Endothelial cell of umbilical vein (primary cell): Measurements from ENCODE around the gene C1orf35. TPM values are rescaled to one million over a fixed set of nuclear protein-coding genes. Genes with fewer than 3 reads are reported as not detected.

Experiments used
- BruUV-seq: library from RNA; stranded (reverse); fragments of 400-500 nt; replicated peaks from 2 replicates; lab custom pipeline; 2021; lab: Mats Ljungman, UMichigan
- CTCF ChIA-PET: fragments of 300-600, 350-600 bp; sonication (Branson Sonifier 250); formaldehyde crosslinking; loops from one replicate; lab custom pipeline; 2021; ENCODE audit warnings: antibody characterized with exemption, inconsistent platforms; lab: Charles Lee
- POLR2A ChIA-PET: fragments of 300-600, 350-600 bp; sonication (Branson Sonifier 250); formaldehyde crosslinking; loops from one replicate; lab custom pipeline; 2021; ENCODE audit warnings: antibody characterized with exemption, inconsistent platforms; lab: Charles Lee
- DNase-seq: peaks from one replicate; pipeline ENCODE4 v3.0.0-alpha.2; 2011; ENCODE audit warnings: low read depth, low spot score
- FAIRE-seq: peaks from 2 replicates; lab custom pipeline; 2011; peaks lifted over from hg19 to GRCh38; lab: Jason Lieb, UNC
- H2AFZ ChIP-seq: 2 replicates; pipeline ENCODE4 v1.6.0; 2012; ENCODE audit warnings: low read depth, low read length, control low read depth, inconsistent platforms
- H3K27ac ChIP-seq: 2 replicates; pipeline ENCODE4 v1.5.1; 2011; ENCODE audit warnings: low read depth, mild to moderate bottlenecking, control low read depth, low read length, moderate library complexity; ENCODE audit not compliant: insufficient read depth
- H3K27me3 ChIP-seq, 2 experiments: 2 replicates each; pipeline versions ENCODE4 v1.6.0 to v1.6.1; 2011; ENCODE audit warnings: low read length in 2 of 2, mixed read lengths in 1 of 2; ENCODE audit not compliant: control insufficient read depth in 2 of 2, insufficient read depth in 2 of 2
- H3K36me3 ChIP-seq, 2 experiments: 2 replicates in 1 of 2; 3 replicates in 1 of 2; pipeline ENCODE4 v1.5.1; 2011; ENCODE audit warnings: low read length in 2 of 2, mild to moderate bottlenecking in 1 of 2, moderate library complexity in 1 of 2; ENCODE audit not compliant: control insufficient read depth in 2 of 2, insufficient read depth in 2 of 2; ENCODE audit errors: extremely low read depth in 1 of 2
- H3K4me1 ChIP-seq: 3 replicates; pipeline ENCODE4 v1.5.1; 2011; ENCODE audit warnings: mild to moderate bottlenecking, low read length; ENCODE audit not compliant: control insufficient read depth, insufficient read depth; ENCODE audit errors: extremely low read depth
- H3K4me2 ChIP-seq: 2 replicates; pipeline ENCODE4 v1.6.1; 2011; ENCODE audit warnings: low read length, control low read depth, mixed read lengths; ENCODE audit not compliant: insufficient read depth
- H3K4me3 ChIP-seq, 3 experiments: fragments of 200-600 bp in 1 of 3; sonication (generic), shearing (Covaris generic) in 1 of 3; replicated peaks in 1 of 3; 2 replicates each; pipeline ENCODE4 v1.5.1; 2011 to 2016; ENCODE audit warnings: control low read depth in 3 of 3, low read length in 3 of 3, mild to moderate bottlenecking in 2 of 3, inconsistent platforms in 1 of 3, low read depth in 1 of 3, moderate library complexity in 1 of 3; ENCODE audit not compliant: insufficient read depth in 1 of 3
- H3K79me2 ChIP-seq: 2 replicates; pipeline ENCODE4 v1.6.0; 2012; ENCODE audit warnings: low read length, inconsistent platforms; ENCODE audit not compliant: control insufficient read depth, insufficient read depth
- H3K9ac ChIP-seq: replicated peaks from 2 replicates; pipeline ENCODE3; 2011; ENCODE audit warnings: low read length, control low read depth; ENCODE audit not compliant: insufficient read depth; ENCODE audit errors: extremely low read depth
- H3K9me1 ChIP-seq: replicated peaks from 3 replicates; pipeline ENCODE4 v1.6.0; 2011; ENCODE audit warnings: mild to moderate bottlenecking, low read length; ENCODE audit not compliant: control insufficient read depth, insufficient read depth; ENCODE audit errors: extremely low read depth
- H3K9me3 ChIP-seq: replicated peaks from 2 replicates; pipeline ENCODE4 v1.5.1; 2012; ENCODE audit warnings: low read length, inconsistent platforms; ENCODE audit not compliant: control insufficient read depth, insufficient read depth
- H4K20me1 ChIP-seq: replicated peaks from 2 replicates; pipeline ENCODE3; 2011; ENCODE audit warnings: mild to moderate bottlenecking, low read length; ENCODE audit not compliant: control insufficient read depth, insufficient read depth; ENCODE audit errors: extremely low read depth
- CTCF ChIP-seq, 2 donors: IDR thresholded peaks; 1 replicate in 1 of 2; 2 replicates in 1 of 2; pipeline ENCODE4 v1.5.1; 2011; ENCODE audit warnings: low read length in 2 of 2, mild to moderate bottlenecking in 2 of 2, moderate library complexity in 2 of 2, control low read depth in 1 of 2, inconsistent platforms in 1 of 2, low read depth in 1 of 2; ENCODE audit not compliant: insufficient read depth in 1 of 2; ENCODE audit errors: extremely low read depth in 1 of 2
- JUN ChIP-seq: IDR thresholded peaks from 2 replicates; pipeline ENCODE4 v1.6.1; 2011; ENCODE audit warnings: borderline replicate concordance, low read depth; ENCODE audit not compliant: insufficient read length, insufficient read depth
- MAX ChIP-seq: IDR thresholded peaks from 2 replicates; pipeline ENCODE4 v1.6.1; 2011; ENCODE audit not compliant: insufficient read depth, insufficient read length
- MYC ChIP-seq: IDR thresholded peaks from one replicate; pipeline ENCODE4 v1.6.1; 2011; ENCODE audit warnings: mild to moderate bottlenecking, low read depth, low read length
- dilution Hi-C: fragments of 300-500 bp; cut with MboI; formaldehyde crosslinking; loops from one replicate; pipeline ENCODE4 v1.15.0; 2019; ENCODE audit warnings: low sequenced_read_pairs; ENCODE audit not compliant: extremely low pct_ligation_motif_present
- intact Hi-C: fragments of 100-400 bp; cut with micrococcal nuclease; formaldehyde crosslinking; loops from one replicate; pipeline ENCODE4 v1.10.0; 2022
- polyA plus RNA-seq, 4 experiments: library from polyadenylated mRNA; depleted of rRNA in 3 of 4; stranded (reverse) in 3 of 4; unstranded in 1 of 4; fragments of >200 nt; gene quantifications; 2 replicates each; pipeline versions ENCODE4 v1.2.1 to v1.2.3, GENCODE V29; 2011 to 2012; ENCODE audit warnings: missing spikeins in 1 of 4
- total RNA-seq: library from RNA; stranded (reverse); gene quantifications from 2 replicates; pipeline ENCODE4 v1.2.3, GENCODE V29; 2021

Gene C1orf35
- total and polyA plus RNA-seq, 2 donors (not counting 3 experiments of a cell fraction or from before 2014, with no cell fraction given) = 19.9 to 21.7 TPM

- CTCF ChIA-PET = interaction anchor here (1.4 to 1.5 kb wide), 2 partner anchors 10 to 121 kb away, joined by 6 to 7 read pairs; no protein-coding TSS in a partner anchor
- intact Hi-C loops = no loop called here
- TF ChIP-seq CTCF (IDR thresholded peaks at IDR 0.05; ENCODE audit: extremely low read depth in 1 of 2, insufficient read depth in 1 of 2, low read depth in 1 of 2, low read length in 2 of 2) = no peak
- TF ChIP-seq JUN = no peak
- no peak for TF ChIP-seq MAX
- Histone ChIP-seq H3K9me1 (no peaks in the 10 kb centered on the region), H4K20me1 (no peaks in the 10 kb centered on the region), H3K9ac (no peak overlapping the region), H3K36me3 (no peaks in the 10 kb centered on the region), H3K4me2 (no peak overlapping the region), H3K4me3 (no peak overlapping the region), H3K79me2 (no peaks in the 10 kb centered on the region), H3K9me3 (no peaks in the 10 kb centered on the region), H3K27ac (no peak overlapping the region), H2AFZ (no peak overlapping the region), H3K27me3 (peaks cover 17 to 18% of the 10 kb centered on the region in 2 experiments), H3K4me1 (no peaks in the 10 kb centered on the region)
- DNase-seq (no peak), FAIRE-seq (no peak)
- BruUV-seq = no TSS peak
- POLR2A ChIA-PET = no interaction called here
- dilution Hi-C loops = loop anchor here (10.0 kb wide), 1 partner anchor 64 kb away; no protein-coding TSS in a partner anchor
Observed at GRCh38 chr1:228120351-228120750, 17.2 kb upstream of the C1orf35 start.

GRCh38 chr1:228118040-228118439 lies 14.9 kb upstream of the C1orf35 start:
- Histone ChIP-seq H3K4me3 (no peak overlapping the region), H3K4me1 (no peaks in the 10 kb centered on the region), H3K9me1 (no peaks in the 10 kb centered on the region), H3K36me3 (no peaks in the 10 kb centered on the region), H3K79me2 (no peaks in the 10 kb centered on the region), H4K20me1 (no peaks in the 10 kb centered on the region), H3K4me2 (no peak overlapping the region), H3K9ac (no peak overlapping the region), H2AFZ (no peak overlapping the region), H3K27ac (no peak overlapping the region), H3K27me3 (peaks cover 9 to 10% of the 10 kb centered on the region in 2 experiments), H3K9me3 (no peaks in the 10 kb centered on the region)
- TF ChIP-seq MYC = no peak
- dilution Hi-C loops (no loop called here), intact Hi-C loops (no loop called here)
- POLR2A ChIA-PET = no interaction called here
- BruUV-seq = no TSS peak
- FAIRE-seq (no peak), DNase-seq (no peak)
- CTCF ChIA-PET = interaction anchor here (1.5 kb wide), 1 partner anchor 12 kb away, joined by 11 read pairs; no protein-coding TSS in a partner anchor
